ENCODE data around the gene ACD. TPM values are rescaled to one million over a fixed set of nuclear protein-coding genes. Genes with fewer than 3 reads are reported as not detected.

ACD gene
- total RNA-seq, 1 donor from 2014 or later, result 10.5 TPM

DNA sequence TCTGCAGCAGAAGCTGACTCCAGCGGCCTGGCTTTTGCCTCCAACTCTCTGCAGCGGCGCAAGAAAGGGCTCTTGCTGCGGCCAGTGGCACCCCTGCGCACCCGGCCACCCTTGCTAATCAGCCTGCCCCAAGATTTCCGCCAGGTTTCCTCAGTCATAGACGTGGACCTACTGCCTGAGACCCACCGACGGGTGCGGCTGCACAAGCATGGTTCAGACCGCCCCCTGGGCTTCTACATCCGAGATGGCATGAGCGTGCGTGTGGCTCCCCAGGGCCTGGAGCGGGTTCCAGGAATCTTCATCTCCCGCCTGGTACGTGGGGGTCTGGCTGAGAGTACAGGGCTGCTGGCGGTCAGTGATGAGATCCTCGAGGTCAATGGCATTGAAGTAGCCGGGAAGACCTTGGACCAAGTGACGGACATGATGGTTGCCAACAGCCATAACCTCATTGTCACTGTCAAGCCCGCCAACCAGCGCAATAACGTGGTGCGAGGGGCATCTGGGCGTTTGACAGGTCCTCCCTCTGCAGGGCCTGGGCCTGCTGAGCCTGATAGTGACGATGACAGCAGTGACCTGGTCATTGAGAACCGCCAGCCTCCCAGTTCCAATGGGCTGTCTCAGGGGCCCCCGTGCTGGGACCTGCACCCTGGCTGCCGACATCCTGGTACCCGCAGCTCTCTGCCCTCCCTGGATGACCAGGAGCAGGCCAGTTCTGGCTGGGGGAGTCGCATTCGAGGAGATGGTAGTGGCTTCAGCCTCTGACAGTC is 2.0 kb upstream of the ACD start:
- no peak for DNase-seq (ENCODE audit: low read depth in 2 of 2)

- DNase-seq (ENCODE audit: low read depth in 2 of 2), result peak in 1 of 2 donors; percentile 66
Observed at GRCh38 chr16:67661101-67661761, 1.2 kb upstream of the ACD start.

GRCh38 chr16:67660564-67661028 is 536 bp upstream of the ACD start, which contains the start of gene PARD6A:
PARD6A (plus strand) TSS chr16:67660960; CDS start chr16:67661039, 79 bp downstream.
- DNase-seq (ENCODE audit: low read depth in 2 of 2), result peak; percentile 94 to 98

DNA sequence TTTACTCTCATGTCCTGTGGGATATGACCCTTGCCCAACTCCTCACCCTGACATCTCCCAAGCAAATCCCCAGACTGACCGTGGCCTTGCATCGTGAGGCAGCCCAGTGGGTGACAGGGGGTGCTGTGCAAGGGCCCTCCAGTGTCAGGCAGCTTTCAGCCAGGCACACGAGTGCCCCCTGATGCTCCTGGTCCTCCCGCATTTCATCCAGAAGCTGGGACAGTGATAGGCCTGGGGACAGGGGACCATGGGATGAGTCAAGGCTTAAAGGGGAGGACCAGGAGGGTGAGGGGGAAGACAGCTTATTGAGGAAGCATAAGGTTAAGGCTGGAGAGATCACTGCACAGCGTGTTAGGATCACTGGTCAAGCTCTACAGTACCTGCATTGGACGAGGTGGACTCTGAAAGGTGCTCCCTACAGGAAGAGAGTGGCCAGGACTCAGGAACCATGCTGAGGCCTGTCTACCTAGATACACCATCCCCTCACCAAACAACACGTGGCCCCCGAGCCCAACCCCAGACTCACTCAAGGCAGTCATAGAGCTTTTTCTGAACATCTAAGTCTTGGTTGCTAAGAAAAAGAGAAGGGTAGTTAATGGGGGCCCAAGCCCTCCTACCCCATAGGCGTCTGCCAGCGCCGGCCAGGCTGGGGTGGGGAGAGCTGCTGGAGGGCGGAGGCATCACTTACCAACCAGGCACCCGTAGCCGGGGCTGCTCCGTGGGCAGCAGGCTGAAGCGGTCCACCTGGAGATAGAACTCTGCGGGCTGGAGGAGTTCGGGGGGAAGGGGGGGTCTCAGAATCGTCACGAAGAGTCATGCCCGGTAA is 998 bp downstream of the ACD start:
- no peak for DNase-seq (ENCODE audit: low read depth in 2 of 2)

DNA sequence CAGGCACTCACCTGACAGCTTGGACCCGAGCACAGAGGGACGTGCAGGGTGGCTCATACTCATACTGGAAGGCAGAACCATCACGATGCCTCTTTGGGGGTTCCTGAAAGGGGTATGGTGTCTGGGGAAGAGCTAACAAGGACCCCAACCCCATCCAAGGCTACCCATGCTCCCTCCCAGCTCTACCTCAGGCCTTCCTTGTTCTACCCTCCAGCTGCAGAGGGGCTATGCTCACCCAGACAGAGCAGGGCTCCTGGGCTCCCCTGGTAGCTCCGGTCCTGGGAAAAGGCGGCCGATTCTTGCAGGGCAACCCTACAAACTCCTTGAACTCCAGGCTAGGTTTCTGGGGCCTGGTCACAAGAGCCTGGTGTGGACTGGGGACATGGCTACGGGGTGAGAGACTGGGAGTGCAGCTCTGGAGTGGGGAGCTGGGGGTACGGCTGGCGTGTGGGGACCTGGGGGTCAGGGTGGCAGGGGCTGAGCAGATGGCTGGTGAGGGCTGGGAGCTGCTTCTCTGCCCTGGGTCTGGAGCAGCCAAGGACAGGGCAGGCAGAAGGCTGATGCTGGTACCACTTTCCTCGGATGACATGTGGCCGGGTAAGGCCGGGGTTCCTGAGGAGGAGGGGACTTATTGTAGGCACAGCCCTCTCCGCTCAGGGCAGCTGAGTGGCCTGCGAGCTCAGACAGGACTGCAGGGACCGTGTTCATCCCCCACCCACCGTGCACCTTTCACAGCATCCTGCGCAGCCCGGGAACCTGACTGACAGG is 2.1 kb downstream of the ACD start:
- DNase-seq (ENCODE audit: low read depth in 2 of 2), result no peak

DNA sequence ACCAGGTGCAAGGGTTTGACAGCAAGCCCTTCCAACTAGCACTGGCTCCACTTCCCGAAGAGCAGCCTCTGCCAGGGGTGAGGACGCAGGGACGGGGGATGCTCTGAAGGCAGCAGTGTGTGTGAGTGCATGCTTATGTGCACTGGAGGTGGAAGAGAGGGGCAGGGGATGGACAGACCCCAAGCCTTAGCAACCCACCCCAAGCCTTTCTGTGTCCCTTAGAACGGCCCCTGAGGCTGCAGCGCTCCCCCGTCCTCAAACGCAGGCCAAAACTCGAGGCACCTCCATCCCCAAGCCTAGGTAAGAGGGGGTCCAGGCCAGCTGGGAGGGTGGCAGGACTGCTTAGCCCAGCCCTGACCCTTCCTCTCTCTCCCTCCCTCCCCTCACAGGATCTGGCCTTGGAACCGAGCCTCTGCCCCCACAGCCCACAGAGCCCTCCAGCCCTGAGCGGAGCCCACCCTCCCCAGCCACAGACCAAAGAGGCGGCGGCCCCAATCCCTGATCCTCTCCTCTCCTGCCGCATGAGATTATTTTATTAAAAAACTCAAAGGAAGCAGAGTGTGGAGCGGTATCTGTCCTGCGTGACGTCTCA is 2.9 kb downstream of the ACD start:
- DNase-seq (ENCODE audit: low read depth in 2 of 2), result no peak

DNA sequence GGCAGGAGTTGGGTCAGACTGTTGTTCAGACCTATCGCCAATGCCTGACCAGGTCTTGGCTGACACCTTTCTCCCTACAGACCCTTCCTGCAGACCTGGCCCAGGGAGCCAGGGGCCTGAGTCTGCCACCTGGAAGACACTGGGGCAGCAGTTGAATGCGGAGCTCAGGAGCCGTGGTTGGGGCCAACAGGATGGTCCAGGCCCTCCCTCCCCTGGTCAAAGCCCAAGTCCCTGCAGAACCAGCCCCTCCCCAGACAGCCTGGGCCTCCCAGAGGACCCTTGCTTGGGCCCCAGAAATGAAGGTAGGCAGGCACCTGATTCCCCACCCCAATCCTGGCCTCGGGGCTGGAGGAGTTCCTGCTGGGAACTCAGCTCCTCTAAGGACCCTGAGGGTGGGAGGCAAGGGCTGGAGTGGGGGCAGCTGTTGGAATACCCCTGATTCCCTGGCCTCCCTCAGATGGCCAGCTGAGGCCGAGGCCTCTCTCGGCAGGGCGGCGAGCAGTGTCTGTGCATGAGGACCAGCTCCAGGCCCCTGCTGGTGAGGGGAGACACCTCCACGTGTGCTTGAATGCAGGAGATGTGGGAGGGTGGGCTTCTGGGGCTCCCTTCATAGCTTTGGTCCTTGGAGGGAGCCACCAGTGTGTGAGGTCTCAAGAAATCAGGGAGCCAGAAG is 3.6 kb downstream of the ACD start:
- no peak for DNase-seq (ENCODE audit: low read depth in 2 of 2)

- no peak for DNase-seq (ENCODE audit: low read depth in 2 of 2)
Observed at GRCh38 chr16:67655363-67655762, 4.7 kb downstream of the ACD start.

DNA sequence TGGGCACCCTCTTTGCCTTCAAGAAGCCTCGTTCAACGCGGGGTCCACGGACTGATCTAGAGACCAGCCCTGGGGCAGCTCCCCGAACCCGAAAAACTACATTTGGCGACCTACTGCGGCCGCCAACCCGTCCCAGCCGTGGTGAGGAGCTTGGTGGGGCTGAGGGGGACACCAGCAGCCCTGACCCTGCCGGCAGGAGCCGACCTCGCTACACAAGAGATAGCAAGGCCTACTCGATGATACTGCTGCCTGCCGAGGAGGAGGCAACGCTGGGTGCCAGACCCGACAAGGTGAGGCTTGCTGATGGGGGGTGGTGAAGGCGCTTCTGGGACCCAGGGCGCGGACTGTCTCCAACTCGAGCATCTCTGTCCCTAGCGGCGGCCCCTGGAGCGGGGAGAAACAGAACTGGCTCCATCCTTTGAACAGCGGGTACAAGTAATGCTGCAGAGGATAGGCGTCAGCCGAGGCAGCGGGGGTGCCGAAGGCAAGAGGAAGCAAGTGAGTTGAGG is 5.6 kb downstream of the ACD start:
- no peak for DNase-seq (ENCODE audit: low read depth in 2 of 2)

- DNase-seq (ENCODE audit: low read depth in 2 of 2), result no peak
Observed at GRCh38 chr16:67653789-67654402, 6.2 kb downstream of the ACD start.

- DNase-seq (ENCODE audit: low read depth in 2 of 2), result no peak
Observed at GRCh38 chr16:67653128-67653788, 6.8 kb downstream of the ACD start.

- peak in 1 of 2 donors; percentile 35 for DNase-seq (ENCODE audit: low read depth in 2 of 2)
Observed at GRCh38 chr16:67652578-67653127, 7.4 kb downstream of the ACD start.

- no peak for DNase-seq (ENCODE audit: low read depth in 2 of 2)
Observed at GRCh38 chr16:67651847-67652246, 8.2 kb downstream of the ACD start.

GRCh38 chr16:67651039-67651438 is 9.0 kb downstream of the ACD start:
- DNase-seq (ENCODE audit: low read depth in 2 of 2), result no peak

DNA sequence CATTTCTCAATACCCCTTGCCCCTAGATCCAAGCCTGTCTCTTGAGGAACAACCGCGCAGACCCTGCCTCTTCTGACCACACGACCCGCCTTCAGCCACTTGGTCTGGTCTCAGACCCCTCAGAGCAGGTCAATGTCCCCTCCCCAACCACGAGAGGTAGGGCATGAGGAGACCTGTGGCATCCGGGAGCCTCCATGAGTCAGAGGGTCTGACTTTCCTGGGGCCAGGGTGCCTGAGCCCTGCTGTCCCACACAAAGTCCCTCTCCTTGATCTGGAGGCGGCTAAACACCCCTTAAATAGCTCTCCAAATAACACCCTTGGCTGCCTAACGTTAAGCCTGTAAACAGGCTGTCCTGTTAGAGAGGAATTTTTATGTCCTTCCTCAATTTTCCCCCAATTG is 10.0 kb downstream of the ACD start:
- DNase-seq (ENCODE audit: low read depth in 2 of 2), result no peak

DNA sequence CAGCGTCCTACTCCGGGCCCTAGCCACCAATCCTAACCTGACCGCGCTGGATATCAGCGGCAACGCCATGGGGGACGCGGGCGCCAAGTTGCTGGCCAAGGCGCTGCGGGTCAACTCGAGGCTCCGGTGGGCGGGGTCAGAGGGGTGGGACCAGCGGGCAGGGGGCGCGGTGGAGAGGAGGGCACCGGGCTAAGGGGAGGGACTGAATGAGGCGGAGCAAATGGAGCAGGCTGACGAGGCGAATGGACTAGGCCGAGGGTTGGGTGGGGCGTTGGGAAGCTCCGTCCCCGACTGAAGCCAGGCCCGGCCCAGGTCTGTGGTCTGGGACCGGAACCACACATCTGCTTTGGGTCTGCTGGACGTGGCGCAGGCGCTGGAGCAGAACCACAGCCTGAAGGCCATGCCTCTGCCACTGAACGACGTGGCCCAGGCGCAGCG is 10.5 kb downstream of the ACD start:
- no peak for DNase-seq (ENCODE audit: low read depth in 2 of 2)

DNA sequence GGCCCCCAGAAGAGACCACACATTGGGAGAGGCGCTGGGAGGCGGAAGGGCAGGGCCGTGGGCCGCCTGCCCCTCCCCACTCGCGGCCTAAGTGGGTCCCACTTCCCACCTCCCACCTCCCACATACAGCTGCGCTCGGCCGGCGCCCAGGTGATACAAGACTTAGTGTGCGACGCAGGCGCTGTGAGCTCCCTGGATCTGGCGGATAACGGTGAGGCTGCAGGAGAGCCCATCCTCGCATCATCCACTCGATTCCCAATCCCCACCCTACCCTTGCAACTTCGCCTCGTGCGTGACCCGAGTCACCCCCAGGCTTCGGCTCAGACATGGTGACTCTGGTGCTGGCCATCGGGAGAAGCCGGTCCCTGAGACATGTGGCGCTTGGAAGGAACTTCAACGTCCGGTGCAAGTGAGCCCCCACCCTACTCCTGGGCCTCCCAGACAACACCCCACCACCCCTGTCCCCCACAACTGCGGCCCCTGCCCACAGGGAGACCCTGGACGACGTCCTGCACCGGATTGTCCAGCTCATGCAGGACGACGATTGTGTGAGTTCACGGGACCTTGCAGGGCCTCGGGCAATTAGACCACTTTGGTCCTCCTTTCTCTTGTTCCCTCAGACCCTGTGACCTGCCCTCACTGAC is 11.2 kb downstream of the ACD start:
- no peak for DNase-seq (ENCODE audit: low read depth in 2 of 2)

DNA sequence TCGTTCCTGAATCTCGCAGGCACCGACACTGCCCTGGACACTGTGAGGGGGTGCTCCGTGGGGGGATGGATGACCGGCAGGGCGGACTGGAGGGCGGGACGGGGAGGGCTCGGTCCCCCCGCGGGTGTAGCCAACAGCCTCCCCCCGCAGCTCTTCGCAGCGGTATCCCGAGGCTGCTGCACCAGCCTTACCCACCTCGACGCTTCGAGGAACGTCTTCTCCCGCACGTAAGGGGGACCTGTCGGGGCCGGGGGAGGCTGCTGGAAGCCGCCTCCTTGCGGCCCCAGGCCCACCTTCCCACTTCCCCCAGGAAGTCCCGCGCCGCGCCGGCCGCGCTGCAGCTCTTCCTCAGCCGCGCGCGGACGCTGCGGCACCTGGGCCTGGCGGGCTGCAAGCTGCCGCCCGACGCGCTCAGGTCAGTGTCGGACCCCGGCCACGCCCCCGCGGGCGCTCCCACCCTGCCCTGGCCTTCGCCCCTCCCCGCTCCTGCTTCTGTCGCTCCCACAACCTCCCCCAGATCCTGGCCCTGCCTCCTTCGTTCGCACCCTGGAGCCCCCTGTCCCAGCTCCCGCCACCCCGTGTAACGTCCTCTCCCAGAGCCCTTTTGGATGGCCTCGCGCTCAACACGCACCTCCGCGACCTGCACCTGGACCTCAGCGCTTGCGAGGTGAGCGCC is 11.8 kb downstream of the ACD start:
- DNase-seq (ENCODE audit: low read depth in 2 of 2), result no peak
